ENCODE measurements around the gene HLCS. TPM values are rescaled to one million over a fixed set of nuclear protein-coding genes. Genes with fewer than 3 reads are reported as not detected.

HLCS gene
- total RNA-seq, 2 donors from 2014 or later: 27.2 to 38.6 TPM

- 75 to 77% methylated on average over 14 of the region's 14 CpGs for WGBS, 2 donors
- Histone ChIP-seq H3K27me3 (no peaks in the 10 kb centered on the region), H3K4me3 (no peak overlapping the region), H3K4me1 (peaks cover 18% of the 10 kb centered on the region), H3K9me3 (no peaks in the 10 kb centered on the region), H3K27ac (no peak overlapping the region), H3K36me3 (replicated peaks in 1 of 2; ENCODE audit: insufficient read depth in 1 of 2, low read depth in 2 of 2) (no peaks in the 10 kb centered on the region)
- DNase-seq: no peak
- intact Hi-C loops (cut with DNase I): loop anchor here (10.0 kb wide), 1 partner anchor 168 kb away; no protein-coding TSS in a partner anchor
- TF ChIP-seq POLR2A (IDR thresholded peaks at IDR 0.05) (no peak), CTCF (IDR thresholded peaks at IDR 0.05) (no peak)
- no peak for ATAC-seq
Measured at GRCh38 chr21:36923270-36923669, 43.2 kb downstream of the HLCS start.

- ATAC-seq: no peak
- Histone ChIP-seq H3K36me3 (replicated peaks in 1 of 2; ENCODE audit: insufficient read depth in 1 of 2, low read depth in 2 of 2) (no peaks in the 10 kb centered on the region), H3K27me3 (no peaks in the 10 kb centered on the region), H3K4me3 (no peak overlapping the region), H3K9me3 (no peaks in the 10 kb centered on the region), H3K27ac (no peak overlapping the region), H3K4me1 (peaks cover 18% of the 10 kb centered on the region)
- intact Hi-C loops (cut with DNase I): loop anchor here (10.0 kb wide), 1 partner anchor 168 kb away; no protein-coding TSS in a partner anchor
- DNase-seq: no peak
- WGBS, 2 donors: 82 to 91% methylated on average over 5 to 18 of the region's 18 CpGs
- TF ChIP-seq CTCF (IDR thresholded peaks at IDR 0.05) (no peak), POLR2A (IDR thresholded peaks at IDR 0.05) (no peak)
Measured at GRCh38 chr21:36922861-36923260, 43.6 kb downstream of the HLCS start.

GRCh38 chr21:36918291-36918690 lies 48.2 kb downstream of the HLCS start:
- ATAC-seq: peak; percentile 43
- intact Hi-C loops (cut with DNase I): no loop called here
- peaks cover 46% of the 10 kb centered on the region for H3K4me1 ChIP-seq
- TF ChIP-seq CTCF (IDR thresholded peaks at IDR 0.05) (no peak), POLR2A (IDR thresholded peaks at IDR 0.05) (no peak)
- H3K4me3 ChIP-seq: no peak overlapping the region
- no peaks in the 10 kb centered on the region for H3K36me3 ChIP-seq (replicated peaks in 1 of 2; ENCODE audit: insufficient read depth in 1 of 2, low read depth in 2 of 2)
- H3K9me3 ChIP-seq: no peaks in the 10 kb centered on the region
- peak overlapping the region in 3 of 4 donors; percentile 73 to 81 (median 73) for H3K27ac ChIP-seq
- H3K27me3 ChIP-seq: no peaks in the 10 kb centered on the region
- WGBS, 2 donors: 12 to 16% methylated on average over 4 of the region's 4 CpGs
- DNase-seq: peak in 2 of 4 donors; percentile 31 to 41

GRCh38 chr21:36917471-36918158 lies 48.9 kb downstream of the HLCS start:
- Histone ChIP-seq H3K36me3 (replicated peaks in 1 of 2; ENCODE audit: insufficient read depth in 1 of 2, low read depth in 2 of 2) (no peaks in the 10 kb centered on the region), H3K27ac (peak overlapping the region; percentile 53 to 81 (median 73)), H3K9me3 (no peaks in the 10 kb centered on the region), H3K27me3 (no peaks in the 10 kb centered on the region), H3K4me1 (peaks cover 46% of the 10 kb centered on the region), H3K4me3 (no peak overlapping the region)
- peak; percentile 56 to 82 (median 66) for DNase-seq
- ATAC-seq: peak; percentile 81
- TF ChIP-seq CTCF (IDR thresholded peaks at IDR 0.05) (peak in 5 of 7 experiments; percentile 11 to 58 (median 50)), POLR2A (IDR thresholded peaks at IDR 0.05) (peak in 2 of 3 donors; percentile 30)
- WGBS, 2 donors: 6 to 17% methylated on average over 8 of the region's 8 CpGs
- intact Hi-C loops (cut with DNase I): no loop called here

GRCh38 chr21:36916718-36917117 lies 49.8 kb downstream of the HLCS start:
- 78 to 82% methylated on average over 3 of the region's 3 CpGs for WGBS, 2 donors
- Histone ChIP-seq H3K27ac (peak overlapping the region in 3 of 4 donors; percentile 73 to 81 (median 73)), H3K36me3 (replicated peaks in 1 of 2; ENCODE audit: insufficient read depth in 1 of 2, low read depth in 2 of 2) (no peaks in the 10 kb centered on the region), H3K4me3 (no peak overlapping the region), H3K9me3 (no peaks in the 10 kb centered on the region), H3K4me1 (peaks cover 46% of the 10 kb centered on the region), H3K27me3 (no peaks in the 10 kb centered on the region)
- no peak for DNase-seq
- no peak for ATAC-seq
- TF ChIP-seq CTCF (IDR thresholded peaks at IDR 0.05) (no peak), POLR2A (IDR thresholded peaks at IDR 0.05) (no peak)
- intact Hi-C loops (cut with DNase I): no loop called here

Data from body of pancreas (tissue), 4 donors.